ENCODE results near the gene FGD5. TPM values are rescaled to one million over a fixed set of nuclear protein-coding genes. Genes with fewer than 3 reads are reported as not detected.

FGD5 gene
- total and polyA plus RNA-seq, 2 experiments from 2014 or later, result 7.4 to 12.2 TPM

DNA sequence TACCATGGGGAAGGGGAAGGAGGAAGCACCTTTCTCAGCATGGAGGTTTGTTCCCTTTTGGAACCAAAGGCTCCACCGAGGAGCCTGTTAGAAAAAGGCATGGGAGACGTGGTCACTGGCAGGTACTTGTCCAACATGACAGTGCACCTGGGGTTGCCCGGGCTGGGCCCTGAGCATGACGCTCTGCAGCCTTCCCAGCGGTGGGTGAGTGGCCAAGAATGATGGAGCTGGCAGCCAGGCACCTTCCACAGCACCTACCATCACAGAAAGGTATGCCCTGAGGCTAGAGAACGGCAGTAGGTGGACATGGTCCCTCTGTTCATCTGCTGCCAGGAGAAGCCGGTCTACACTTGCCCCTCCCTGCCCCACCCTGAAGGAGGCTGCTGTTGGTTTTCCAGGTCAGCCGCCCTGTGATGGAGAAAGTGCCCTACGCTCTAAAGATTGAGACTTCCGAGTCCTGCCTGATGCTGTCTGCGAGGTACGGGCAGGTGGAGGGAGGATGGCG, 99.6 kb downstream of the FGD5 start:
- Histone ChIP-seq H3K4me1 (ENCODE audit: insufficient read depth) (no peaks in the 10 kb centered on the region), H3K9me2 (ENCODE audit: insufficient read depth) (no peaks in the 10 kb centered on the region), H3K27ac (ENCODE audit: low read depth) (no peak overlapping the region), H3K27me3 (ENCODE audit: insufficient read depth) (no peaks in the 10 kb centered on the region), H2AFZ (no peak overlapping the region), H4K20me1 (replicated peaks; ENCODE audit: insufficient read depth) (no peaks in the 10 kb centered on the region), H3K79me2 (replicated peaks; ENCODE audit: insufficient read depth) (no peaks in the 10 kb centered on the region), H3K4me3 (no peak overlapping the region), H3K36me3 (ENCODE audit: insufficient read depth) (no peaks in the 10 kb centered on the region), H3K4me2 (no peak overlapping the region), H3F3A (replicated peaks; ENCODE audit: low read depth) (no peaks in the 10 kb centered on the region)
- DNase-seq (ENCODE audit: low spot score) (no peak), ATAC-seq (no peak)
- peaks cover 9% of the 10 kb centered on the region; the same call in 2 of the 3 replicates for H3K4me1 Mint-ChIP-seq
- no peak overlapping the region for H3K4me3 Mint-ChIP-seq
- H3K36me3 Mint-ChIP-seq (ENCODE audit: low read depth), result no peaks in the 10 kb centered on the region
- H3K9me3 Mint-ChIP-seq, result no peaks in the 10 kb centered on the region
- peaks cover 17% of the 10 kb centered on the region for H3K27me3 Mint-ChIP-seq (ENCODE audit: insufficient read depth, low read depth, poor library complexity)
- TF ChIP-seq ZNF331 (CRISPR knock-in tag; IDR thresholded peaks at IDR 0.05; ENCODE audit: low read depth) (no peak), NANOG (IDR thresholded peaks at IDR 0.05; ENCODE audit: borderline replicate concordance) (no peak), EZH2phosphoT487 (IDR thresholded peaks at IDR 0.05; ENCODE audit: unreplicated experiment) (no peak), JUNB (IDR thresholded peaks at IDR 0.05; ENCODE audit: unreplicated experiment) (no peak), STAT1 (IDR thresholded peaks at IDR 0.05; ENCODE audit: unreplicated experiment) (no peak), EZH2 (IDR thresholded peaks at IDR 0.05; ENCODE audit: low read depth, unreplicated experiment) (no peak), POLR2AphosphoS5 (IDR thresholded peaks at IDR 0.05; ENCODE audit: low read depth) (no peak)
- TF ChIP-seq, protein P1, sequence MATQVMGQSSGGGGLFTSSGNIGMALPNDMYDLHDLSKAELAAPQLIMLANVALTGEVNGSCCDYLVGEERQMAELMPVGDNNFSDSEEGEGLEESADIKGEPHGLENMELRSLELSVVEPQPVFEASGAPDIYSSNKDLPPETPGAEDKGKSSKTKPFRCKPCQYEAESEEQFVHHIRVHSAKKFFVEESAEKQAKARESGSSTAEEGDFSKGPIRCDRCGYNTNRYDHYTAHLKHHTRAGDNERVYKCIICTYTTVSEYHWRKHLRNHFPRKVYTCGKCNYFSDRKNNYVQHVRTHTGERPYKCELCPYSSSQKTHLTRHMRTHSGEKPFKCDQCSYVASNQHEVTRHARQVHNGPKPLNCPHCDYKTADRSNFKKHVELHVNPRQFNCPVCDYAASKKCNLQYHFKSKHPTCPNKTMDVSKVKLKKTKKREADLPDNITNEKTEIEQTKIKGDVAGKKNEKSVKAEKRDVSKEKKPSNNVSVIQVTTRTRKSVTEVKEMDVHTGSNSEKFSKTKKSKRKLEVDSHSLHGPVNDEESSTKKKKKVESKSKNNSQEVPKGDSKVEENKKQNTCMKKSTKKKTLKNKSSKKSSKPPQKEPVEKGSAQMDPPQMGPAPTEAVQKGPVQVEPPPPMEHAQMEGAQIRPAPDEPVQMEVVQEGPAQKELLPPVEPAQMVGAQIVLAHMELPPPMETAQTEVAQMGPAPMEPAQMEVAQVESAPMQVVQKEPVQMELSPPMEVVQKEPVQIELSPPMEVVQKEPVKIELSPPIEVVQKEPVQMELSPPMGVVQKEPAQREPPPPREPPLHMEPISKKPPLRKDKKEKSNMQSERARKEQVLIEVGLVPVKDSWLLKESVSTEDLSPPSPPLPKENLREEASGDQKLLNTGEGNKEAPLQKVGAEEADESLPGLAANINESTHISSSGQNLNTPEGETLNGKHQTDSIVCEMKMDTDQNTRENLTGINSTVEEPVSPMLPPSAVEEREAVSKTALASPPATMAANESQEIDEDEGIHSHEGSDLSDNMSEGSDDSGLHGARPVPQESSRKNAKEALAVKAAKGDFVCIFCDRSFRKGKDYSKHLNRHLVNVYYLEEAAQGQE (IDR thresholded peaks at IDR 0.05; ENCODE audit: unreplicated experiment), result no peak
- TF ChIP-seq, protein P2, sequence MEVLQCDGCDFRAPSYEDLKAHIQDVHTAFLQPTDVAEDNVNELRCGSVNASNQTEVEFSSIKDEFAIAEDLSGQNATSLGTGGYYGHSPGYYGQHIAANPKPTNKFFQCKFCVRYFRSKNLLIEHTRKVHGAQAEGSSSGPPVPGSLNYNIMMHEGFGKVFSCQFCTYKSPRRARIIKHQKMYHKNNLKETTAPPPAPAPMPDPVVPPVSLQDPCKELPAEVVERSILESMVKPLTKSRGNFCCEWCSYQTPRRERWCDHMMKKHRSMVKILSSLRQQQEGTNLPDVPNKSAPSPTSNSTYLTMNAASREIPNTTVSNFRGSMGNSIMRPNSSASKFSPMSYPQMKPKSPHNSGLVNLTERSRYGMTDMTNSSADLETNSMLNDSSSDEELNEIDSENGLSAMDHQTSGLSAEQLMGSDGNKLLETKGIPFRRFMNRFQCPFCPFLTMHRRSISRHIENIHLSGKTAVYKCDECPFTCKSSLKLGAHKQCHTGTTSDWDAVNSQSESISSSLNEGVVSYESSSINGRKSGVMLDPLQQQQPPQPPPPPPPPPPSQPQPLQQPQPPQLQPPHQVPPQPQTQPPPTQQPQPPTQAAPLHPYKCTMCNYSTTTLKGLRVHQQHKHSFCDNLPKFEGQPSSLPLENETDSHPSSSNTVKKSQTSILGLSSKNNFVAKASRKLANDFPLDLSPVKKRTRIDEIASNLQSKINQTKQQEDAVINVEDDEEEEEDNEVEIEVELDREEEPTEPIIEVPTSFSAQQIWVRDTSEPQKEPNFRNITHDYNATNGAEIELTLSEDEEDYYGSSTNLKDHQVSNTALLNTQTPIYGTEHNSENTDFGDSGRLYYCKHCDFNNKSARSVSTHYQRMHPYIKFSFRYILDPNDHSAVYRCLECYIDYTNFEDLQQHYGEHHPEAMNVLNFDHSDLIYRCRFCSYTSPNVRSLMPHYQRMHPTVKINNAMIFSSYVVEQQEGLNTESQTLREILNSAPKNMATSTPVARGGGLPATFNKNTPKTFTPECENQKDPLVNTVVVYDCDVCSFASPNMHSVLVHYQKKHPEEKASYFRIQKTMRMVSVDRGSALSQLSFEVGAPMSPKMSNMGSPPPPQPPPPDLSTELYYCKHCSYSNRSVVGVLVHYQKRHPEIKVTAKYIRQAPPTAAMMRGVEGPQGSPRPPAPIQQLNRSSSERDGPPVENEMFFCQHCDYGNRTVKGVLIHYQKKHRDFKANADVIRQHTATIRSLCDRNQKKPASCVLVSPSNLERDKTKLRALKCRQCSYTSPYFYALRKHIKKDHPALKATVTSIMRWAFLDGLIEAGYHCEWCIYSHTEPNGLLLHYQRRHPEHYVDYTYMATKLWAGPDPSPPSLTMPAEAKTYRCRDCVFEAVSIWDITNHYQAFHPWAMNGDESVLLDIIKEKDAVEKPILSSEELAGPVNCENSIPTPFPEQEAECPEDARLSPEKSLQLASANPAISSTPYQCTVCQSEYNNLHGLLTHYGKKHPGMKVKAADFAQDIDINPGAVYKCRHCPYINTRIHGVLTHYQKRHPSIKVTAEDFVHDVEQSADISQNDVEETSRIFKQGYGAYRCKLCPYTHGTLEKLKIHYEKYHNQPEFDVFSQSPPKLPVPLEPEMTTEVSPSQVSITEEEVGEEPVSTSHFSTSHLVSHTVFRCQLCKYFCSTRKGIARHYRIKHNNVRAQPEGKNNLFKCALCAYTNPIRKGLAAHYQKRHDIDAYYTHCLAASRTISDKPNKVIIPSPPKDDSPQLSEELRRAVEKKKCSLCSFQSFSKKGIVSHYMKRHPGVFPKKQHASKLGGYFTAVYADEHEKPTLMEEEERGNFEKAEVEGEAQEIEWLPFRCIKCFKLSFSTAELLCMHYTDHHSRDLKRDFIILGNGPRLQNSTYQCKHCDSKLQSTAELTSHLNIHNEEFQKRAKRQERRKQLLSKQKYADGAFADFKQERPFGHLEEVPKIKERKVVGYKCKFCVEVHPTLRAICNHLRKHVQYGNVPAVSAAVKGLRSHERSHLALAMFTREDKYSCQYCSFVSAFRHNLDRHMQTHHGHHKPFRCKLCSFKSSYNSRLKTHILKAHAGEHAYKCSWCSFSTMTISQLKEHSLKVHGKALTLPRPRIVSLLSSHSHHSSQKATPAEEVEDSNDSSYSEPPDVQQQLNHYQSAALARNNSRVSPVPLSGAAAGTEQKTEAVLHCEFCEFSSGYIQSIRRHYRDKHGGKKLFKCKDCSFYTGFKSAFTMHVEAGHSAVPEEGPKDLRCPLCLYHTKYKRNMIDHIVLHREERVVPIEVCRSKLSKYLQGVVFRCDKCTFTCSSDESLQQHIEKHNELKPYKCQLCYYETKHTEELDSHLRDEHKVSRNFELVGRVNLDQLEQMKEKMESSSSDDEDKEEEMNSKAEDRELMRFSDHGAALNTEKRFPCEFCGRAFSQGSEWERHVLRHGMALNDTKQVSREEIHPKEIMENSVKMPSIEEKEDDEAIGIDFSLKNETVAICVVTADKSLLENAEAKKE (CRISPR knock-in tag; IDR thresholded peaks at IDR 0.05), result no peak
- TF ChIP-seq, protein P3, sequence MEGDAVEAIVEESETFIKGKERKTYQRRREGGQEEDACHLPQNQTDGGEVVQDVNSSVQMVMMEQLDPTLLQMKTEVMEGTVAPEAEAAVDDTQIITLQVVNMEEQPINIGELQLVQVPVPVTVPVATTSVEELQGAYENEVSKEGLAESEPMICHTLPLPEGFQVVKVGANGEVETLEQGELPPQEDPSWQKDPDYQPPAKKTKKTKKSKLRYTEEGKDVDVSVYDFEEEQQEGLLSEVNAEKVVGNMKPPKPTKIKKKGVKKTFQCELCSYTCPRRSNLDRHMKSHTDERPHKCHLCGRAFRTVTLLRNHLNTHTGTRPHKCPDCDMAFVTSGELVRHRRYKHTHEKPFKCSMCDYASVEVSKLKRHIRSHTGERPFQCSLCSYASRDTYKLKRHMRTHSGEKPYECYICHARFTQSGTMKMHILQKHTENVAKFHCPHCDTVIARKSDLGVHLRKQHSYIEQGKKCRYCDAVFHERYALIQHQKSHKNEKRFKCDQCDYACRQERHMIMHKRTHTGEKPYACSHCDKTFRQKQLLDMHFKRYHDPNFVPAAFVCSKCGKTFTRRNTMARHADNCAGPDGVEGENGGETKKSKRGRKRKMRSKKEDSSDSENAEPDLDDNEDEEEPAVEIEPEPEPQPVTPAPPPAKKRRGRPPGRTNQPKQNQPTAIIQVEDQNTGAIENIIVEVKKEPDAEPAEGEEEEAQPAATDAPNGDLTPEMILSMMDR (conservative IDR thresholded peaks at IDR 0.05; ENCODE audit: low read depth in 2 of 2), result no peak
- TF ChIP-seq, protein P4, sequence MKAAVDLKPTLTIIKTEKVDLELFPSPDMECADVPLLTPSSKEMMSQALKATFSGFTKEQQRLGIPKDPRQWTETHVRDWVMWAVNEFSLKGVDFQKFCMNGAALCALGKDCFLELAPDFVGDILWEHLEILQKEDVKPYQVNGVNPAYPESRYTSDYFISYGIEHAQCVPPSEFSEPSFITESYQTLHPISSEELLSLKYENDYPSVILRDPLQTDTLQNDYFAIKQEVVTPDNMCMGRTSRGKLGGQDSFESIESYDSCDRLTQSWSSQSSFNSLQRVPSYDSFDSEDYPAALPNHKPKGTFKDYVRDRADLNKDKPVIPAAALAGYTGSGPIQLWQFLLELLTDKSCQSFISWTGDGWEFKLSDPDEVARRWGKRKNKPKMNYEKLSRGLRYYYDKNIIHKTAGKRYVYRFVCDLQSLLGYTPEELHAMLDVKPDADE (IDR thresholded peaks at IDR 0.05), result no peak
- H3K27ac Mint-ChIP-seq, result no peak overlapping the region
